Measurements from ENCODE around the gene RAB31. TPM values are rescaled to one million over a fixed set of nuclear protein-coding genes. Genes with fewer than 3 reads are reported as not detected.

The RAB31 gene
- total and polyA plus RNA-seq, 2 of the 13 experiments (the other 11 are each of a cell fraction or from before 2014, with no cell fraction given) = 1.1 to 1.7 TPM

DNA sequence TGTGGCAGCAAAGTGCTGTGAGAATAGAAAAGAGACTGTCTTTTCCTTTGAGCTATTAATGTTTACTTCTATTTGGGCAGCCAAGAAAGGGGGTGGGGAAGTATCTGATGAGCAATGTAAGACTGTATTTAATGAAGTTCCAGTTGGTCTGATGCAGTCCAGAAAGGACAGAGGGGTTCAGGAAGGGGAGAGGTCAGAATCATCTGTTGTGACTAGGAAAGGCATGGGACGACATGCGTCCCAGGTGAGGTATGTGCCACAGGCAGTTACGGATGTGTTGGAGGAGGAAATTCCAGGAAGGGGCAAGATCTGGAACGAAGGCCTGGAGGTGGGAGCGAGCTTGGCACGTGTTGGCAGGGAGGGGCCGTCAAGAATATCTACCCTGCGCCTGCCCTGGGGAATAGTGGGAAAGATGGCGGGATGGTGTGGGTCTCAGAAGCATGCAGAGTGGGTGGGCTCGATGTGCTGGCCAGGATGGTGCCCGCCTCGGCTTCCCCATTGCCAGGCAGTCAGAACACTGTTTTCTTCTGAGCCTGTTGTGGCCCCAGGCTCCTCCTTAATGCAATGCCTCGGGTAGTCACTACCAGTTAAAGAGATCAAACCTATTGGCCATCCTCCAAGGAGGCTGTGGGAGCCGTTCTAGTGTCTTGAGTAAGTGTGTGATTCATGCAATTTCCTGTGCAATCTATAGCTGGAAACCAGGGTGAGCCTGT lies 119.8 kb downstream of the RAB31 start:
- ChIA-PET CTCF (ENCODE audit: low intra/inter-chr PET ratio, low total read pairs) (no interaction called here), POLR2A (no interaction called here)
- H3K4me1 ChIP-seq (ENCODE audit: insufficient read depth, low read length) = peaks cover 23% of the 10 kb centered on the region
- ATAC-seq (no peak), DNase-seq (ENCODE audit: low spot score) (no peak), FAIRE-seq (no peak)
- H3K27me3 ChIP-seq (ENCODE audit: control insufficient read depth in 1 of 2, insufficient read depth in 2 of 2, low read length in 2 of 2) = no peaks in the 10 kb centered on the region
- TF ChIP-seq SRSF1 (optimal IDR thresholded peaks at IDR 0.05; ENCODE audit: low read depth, low read length) = no peak
- no peak for TF ChIP-seq ZNF619 (CRISPR knock-in tag; IDR thresholded peaks at IDR 0.05)
- no peak for TF ChIP-seq CBX5 (CRISPR knock-in tag; IDR thresholded peaks at IDR 0.05; ENCODE audit: borderline replicate concordance)
- no peak for TF ChIP-seq ZC3H13 (CRISPR knock-in tag; IDR thresholded peaks at IDR 0.05)
- no peak for TF ChIP-seq ELF1 (CRISPR knock-in tag; IDR thresholded peaks at IDR 0.05)
- TF ChIP-seq NFE2L1 (CRISPR knock-in tag; IDR thresholded peaks at IDR 0.05; ENCODE audit: borderline replicate concordance) = no peak
- no peak for TF ChIP-seq FOXP4 (CRISPR knock-in tag; IDR thresholded peaks at IDR 0.05)
- no peak for TF ChIP-seq ZNF207 (IDR thresholded peaks at IDR 0.05; ENCODE audit: borderline replicate concordance)
- no peak for TF ChIP-seq RARG (CRISPR knock-in tag; IDR thresholded peaks at IDR 0.05; ENCODE audit: low read depth)
- no peak for TF ChIP-seq NFRKB (IDR thresholded peaks at IDR 0.05)
- TF ChIP-seq EHMT2 (IDR thresholded peaks at IDR 0.05; ENCODE audit: borderline replicate concordance, low read depth, low read length) = no peak
- TF ChIP-seq ZNF766 (CRISPR knock-in tag; IDR thresholded peaks at IDR 0.05; ENCODE audit: borderline replicate concordance) = no peak
- TF ChIP-seq ZNF143 (CRISPR knock-in tag; IDR thresholded peaks at IDR 0.05) = no peak
- H3K27ac ChIP-seq (ENCODE audit: extremely low read length, insufficient read depth, low read length) = no peak overlapping the region
- H2AFZ ChIP-seq (ENCODE audit: low read length) = no peak overlapping the region
- H4K20me1 ChIP-seq (ENCODE audit: insufficient read depth, low read length) = no peaks in the 10 kb centered on the region
- WGBS (ENCODE audit: low lambda C conversion rate) = 63% methylated on average over 11 of the region's 14 CpGs
- intact Hi-C loops (cut with micrococcal nuclease; ENCODE audit: unreplicated experiment) = no loop called here
- H3K9ac ChIP-seq (ENCODE audit: insufficient read depth, low read depth, low read length) = no peak overlapping the region
- no peak overlapping the region for H3K4me3 ChIP-seq (replicated peaks in 1 of 3; ENCODE audit: insufficient read depth in 1 of 3, low read depth in 2 of 3, low read length in 3 of 3)
- no peaks in the 10 kb centered on the region for H3K9me3 ChIP-seq (ENCODE audit: low read length)
- H3K36me3 ChIP-seq (replicated peaks in 1 of 2; ENCODE audit: control insufficient read depth in 1 of 2, insufficient read depth in 2 of 2, low read length in 2 of 2) = no peaks in the 10 kb centered on the region
- BruUV-seq (replicated peaks) = no TSS peak
- in situ Hi-C loops (cut with HindIII; ENCODE audit: extremely low pct_ligation_motif_present, low pct_unique_long_range_greater_than_20kb) = no loop called here
- no peaks in the 10 kb centered on the region for H3K79me2 ChIP-seq (ENCODE audit: insufficient read depth, low read length)
- no peak overlapping the region for H3K4me2 ChIP-seq (ENCODE audit: low read depth, low read length)
